ES-I3 (cell line): Measurements from ENCODE around the gene NLRP4.

Source experiments
- H3K36me3 ChIP-seq: 2 replicates; pipeline ENCODE4 v1.6.1; 2013; ENCODE audit warnings: mild to moderate bottlenecking, low read length, control low read depth, moderate library complexity; ENCODE audit not compliant: insufficient read depth
- H3K4me1 ChIP-seq: 2 replicates; pipeline ENCODE4 v1.6.1; 2013; ENCODE audit warnings: mild to moderate bottlenecking, control low read depth, low read length; ENCODE audit not compliant: insufficient read depth
- H3K9ac ChIP-seq: 2 replicates; pipeline ENCODE4 v1.6.1; 2013; ENCODE audit warnings: low read depth, mild to moderate bottlenecking, low read length, moderate library complexity
- H3K9me3 ChIP-seq: 2 replicates; pipeline ENCODE4 v1.6.1; 2013; ENCODE audit warnings: mild to moderate bottlenecking, low read length, moderate library complexity; ENCODE audit not compliant: control insufficient read depth, insufficient read depth

The NLRP4 gene

DNA sequence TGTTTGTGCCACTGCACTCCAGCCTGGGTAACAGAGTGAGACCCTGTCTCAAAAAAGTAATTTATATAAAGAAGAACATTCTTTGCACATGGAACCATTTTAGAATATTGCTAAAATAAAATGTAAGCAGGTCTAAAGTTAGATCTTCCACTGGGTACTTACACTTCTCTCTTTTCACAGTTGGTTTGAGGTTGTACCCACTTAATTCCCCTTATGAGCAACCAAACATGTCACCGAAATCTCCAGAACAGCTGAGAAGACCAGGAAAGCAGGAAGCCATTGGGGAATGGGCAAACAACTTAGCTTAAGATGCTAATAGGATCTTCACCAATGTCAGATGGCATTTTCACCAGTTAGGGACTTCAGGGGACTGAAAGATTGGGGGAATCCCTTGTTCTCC is 18.8 kb downstream of the NLRP4 start:
- Histone ChIP-seq H3K4me1 (no peaks in the 10 kb centered on the region), H3K36me3 (no peaks in the 10 kb centered on the region), H3K9ac (no peak overlapping the region), H3K9me3 (no peaks in the 10 kb centered on the region)

DNA sequence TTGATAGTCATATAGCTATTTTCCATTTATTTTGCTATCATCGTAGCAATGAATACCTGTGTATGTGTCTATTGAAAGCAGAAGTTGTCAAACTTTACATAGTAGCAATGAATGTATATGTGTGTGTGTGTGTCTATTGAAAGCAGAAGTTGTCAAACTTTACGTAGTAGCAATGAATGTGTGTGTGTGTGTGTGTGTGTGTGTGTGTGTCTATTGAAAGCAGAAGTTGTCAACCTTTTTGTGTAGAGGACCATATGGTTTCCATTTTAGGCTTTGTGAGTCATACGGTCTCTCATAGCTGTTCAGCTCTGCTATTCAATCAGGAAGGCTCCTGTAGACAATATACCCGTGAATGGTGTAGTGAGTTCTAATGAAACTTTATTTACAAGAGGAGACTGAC is 20.8 kb downstream of the NLRP4 start:
- no peaks in the 10 kb centered on the region for H3K36me3 ChIP-seq
- no peak overlapping the region for H3K9ac ChIP-seq
- no peaks in the 10 kb centered on the region for H3K4me1 ChIP-seq
- no peaks in the 10 kb centered on the region for H3K9me3 ChIP-seq

DNA sequence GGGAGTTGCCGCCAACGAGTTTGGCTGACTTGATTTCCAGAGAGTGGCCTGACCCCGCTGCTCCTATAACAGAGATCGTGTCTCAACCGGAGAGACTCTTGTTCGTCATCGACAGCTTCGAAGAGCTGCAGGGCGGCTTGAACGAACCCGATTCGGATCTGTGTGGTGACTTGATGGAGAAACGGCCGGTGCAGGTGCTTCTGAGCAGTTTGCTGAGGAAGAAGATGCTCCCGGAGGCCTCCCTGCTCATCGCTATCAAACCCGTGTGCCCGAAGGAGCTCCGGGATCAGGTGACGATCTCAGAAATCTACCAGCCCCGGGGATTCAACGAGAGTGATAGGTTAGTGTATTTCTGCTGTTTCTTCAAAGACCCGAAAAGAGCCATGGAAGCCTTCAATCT is 21.6 kb downstream of the NLRP4 start:
- H3K9ac ChIP-seq, result no peak overlapping the region
- no peaks in the 10 kb centered on the region for H3K36me3 ChIP-seq
- H3K4me1 ChIP-seq, result no peaks in the 10 kb centered on the region
- no peaks in the 10 kb centered on the region for H3K9me3 ChIP-seq

DNA sequence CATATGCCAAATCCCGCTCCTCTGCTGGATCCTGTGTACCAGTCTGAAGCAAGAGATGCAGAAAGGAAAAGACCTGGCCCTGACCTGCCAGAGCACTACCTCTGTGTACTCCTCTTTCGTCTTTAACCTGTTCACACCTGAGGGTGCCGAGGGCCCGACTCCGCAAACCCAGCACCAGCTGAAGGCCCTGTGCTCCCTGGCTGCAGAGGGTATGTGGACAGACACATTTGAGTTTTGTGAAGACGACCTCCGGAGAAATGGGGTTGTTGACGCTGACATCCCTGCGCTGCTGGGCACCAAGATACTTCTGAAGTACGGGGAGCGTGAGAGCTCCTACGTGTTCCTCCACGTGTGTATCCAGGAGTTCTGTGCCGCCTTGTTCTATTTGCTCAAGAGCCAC is 22.1 kb downstream of the NLRP4 start:
- no peaks in the 10 kb centered on the region for H3K36me3 ChIP-seq
- H3K9ac ChIP-seq, result no peak overlapping the region
- H3K9me3 ChIP-seq, result no peaks in the 10 kb centered on the region
- H3K4me1 ChIP-seq, result no peaks in the 10 kb centered on the region

DNA sequence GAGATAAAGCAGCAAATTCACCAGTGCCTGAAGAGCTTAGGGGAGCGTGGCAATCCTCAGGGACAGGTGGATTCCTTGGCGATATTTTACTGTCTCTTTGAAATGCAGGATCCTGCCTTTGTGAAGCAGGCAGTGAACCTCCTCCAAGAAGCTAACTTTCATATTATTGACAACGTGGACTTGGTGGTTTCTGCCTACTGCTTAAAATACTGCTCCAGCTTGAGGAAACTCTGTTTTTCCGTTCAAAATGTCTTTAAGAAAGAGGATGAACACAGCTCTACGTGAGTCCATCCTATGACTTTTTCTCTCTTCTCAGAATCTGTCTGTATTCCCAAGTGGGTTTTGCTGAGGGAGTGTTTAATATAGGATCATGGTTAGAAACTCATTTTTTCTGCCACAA is 22.6 kb downstream of the NLRP4 start:
- Histone ChIP-seq H3K36me3 (no peaks in the 10 kb centered on the region), H3K4me1 (no peaks in the 10 kb centered on the region), H3K9ac (no peak overlapping the region), H3K9me3 (no peaks in the 10 kb centered on the region)

DNA sequence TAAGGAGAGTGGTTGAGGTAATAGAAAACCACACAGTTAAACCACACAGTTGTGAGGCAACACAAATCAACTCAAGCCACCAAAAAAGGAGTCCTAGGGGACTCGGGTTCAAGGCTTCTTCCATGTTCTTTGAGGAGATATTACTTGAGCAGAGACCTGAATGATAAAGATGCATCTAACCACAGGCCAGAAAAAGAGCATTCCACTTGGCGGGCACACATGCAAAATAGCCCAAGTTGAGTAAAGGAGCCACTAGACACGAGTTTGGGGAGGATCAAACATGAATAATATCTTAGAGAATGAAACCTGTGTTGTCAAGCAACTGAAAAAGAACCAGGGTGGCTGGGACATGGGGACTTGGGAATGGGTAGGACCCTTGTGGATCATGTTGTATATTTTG is 30.2 kb downstream of the NLRP4 start:
- Histone ChIP-seq H3K4me1 (no peaks in the 10 kb centered on the region), H3K36me3 (no peaks in the 10 kb centered on the region), H3K9me3 (no peaks in the 10 kb centered on the region; the same call in 1 of the 2 replicates), H3K9ac (no peak overlapping the region)

DNA sequence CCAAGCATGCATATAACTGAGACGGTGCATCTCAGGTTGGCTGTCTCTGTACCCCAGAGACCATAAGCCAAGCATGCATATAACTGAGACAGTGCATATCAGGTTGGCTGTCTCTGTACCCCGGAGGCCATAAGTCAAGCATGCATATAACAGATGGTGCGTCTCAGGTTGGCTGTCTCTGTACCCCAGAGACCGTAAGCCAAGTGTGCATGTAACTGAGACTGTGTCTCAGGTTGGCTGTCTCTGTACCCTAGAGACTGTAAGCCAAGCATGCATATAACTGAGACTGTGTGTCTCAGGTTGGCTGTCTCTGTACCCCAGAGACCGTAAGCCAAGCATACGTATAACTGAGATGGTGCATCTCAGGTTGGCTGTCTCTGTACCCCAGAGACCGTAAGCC is 30.8 kb downstream of the NLRP4 start:
- H3K9ac ChIP-seq, result no peak overlapping the region
- H3K36me3 ChIP-seq, result no peaks in the 10 kb centered on the region
- no peaks in the 10 kb centered on the region for H3K4me1 ChIP-seq
- H3K9me3 ChIP-seq, result no peaks in the 10 kb centered on the region; the same call in 1 of the 2 replicates

DNA sequence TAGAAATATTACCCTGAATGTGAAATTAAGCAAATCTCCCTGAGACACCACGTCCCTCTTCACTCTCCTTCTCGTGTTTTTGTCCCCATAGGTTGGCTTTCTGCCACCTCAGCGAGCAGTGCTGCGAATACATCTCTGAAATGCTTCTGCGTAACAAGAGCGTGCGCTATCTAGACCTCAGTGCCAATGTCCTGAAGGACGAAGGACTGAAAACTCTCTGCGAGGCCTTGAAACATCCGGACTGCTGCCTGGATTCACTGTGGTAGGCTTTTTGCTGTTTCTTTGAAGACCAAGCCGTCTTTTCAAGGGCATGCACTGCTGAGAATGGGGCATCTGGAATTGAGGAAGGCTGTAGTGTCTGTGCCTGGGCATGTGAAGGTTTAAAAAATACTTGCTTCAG is 34.4 kb downstream of the NLRP4 start:
- no peak overlapping the region for H3K9ac ChIP-seq
- H3K9me3 ChIP-seq, result no peaks in the 10 kb centered on the region; the same call in 1 of the 2 replicates
- no peaks in the 10 kb centered on the region for H3K36me3 ChIP-seq
- H3K4me1 ChIP-seq, result no peaks in the 10 kb centered on the region

DNA sequence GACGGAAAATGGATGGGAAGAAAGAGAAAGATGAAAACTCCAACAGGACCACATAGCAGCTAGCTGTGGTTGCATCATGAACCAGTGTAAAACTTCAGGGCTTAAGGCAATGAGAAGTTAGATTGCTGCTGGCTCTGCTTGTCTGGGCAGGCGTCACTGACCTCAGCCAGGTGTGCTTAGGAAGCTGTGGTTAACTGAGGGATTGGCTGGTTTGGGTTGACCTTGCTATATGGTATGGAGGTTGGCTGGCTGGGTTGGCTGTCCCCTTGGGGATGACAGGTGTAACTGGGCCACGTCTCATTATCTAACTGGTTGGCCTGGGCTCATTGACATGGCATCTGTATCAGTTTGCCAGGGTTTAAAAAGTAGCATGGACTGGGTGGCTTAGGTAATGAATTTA is 40.9 kb downstream of the NLRP4 start:
- Histone ChIP-seq H3K9me3 (no peaks in the 10 kb centered on the region), H3K36me3 (no peaks in the 10 kb centered on the region), H3K4me1 (no peaks in the 10 kb centered on the region), H3K9ac (no peak overlapping the region)

DNA sequence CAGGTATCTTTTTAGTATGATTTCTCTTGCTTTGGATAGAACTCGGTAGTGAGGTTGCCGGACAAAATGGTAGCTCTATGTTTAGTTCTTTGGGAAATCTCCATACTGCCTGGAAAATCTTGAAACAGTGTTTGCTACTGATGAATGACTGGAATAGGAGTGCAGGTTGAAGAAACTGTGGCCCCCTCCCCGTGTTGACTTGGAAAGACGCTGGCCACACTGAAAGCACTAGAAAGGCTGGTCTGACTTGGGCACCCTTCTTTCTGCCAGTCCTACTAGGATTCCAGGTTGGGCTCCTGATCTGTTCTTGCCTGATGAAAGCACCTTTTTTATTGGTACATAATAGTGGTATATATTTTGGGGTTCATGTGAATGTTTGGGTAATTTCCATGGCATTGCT is 46.3 kb downstream of the NLRP4 start:
- no peaks in the 10 kb centered on the region for H3K4me1 ChIP-seq
- no peaks in the 10 kb centered on the region for H3K9me3 ChIP-seq

DNA sequence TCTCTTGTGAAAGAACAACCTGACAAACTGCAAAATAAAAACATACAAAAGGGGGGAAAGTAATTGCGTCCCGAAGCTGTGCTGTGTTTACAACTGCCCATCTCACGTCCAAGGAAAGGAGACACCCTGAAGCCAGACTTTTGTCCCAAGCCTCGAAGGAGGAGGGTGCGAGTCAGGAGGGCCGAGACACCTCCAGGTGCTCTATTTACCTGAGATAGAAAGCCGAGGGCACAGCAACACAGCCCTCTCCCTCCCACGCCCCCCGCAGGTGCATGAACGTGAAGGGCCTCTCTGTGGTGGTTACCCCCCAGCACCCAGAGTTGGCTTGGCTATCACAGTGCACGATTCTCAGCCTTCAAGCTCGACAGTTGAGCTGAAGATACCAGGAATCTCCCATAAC is 62.6 kb downstream of the NLRP4 start:
- H3K9ac ChIP-seq, result no peak overlapping the region
- H3K9me3 ChIP-seq, result no peaks in the 10 kb centered on the region
- H3K4me1 ChIP-seq, result no peaks in the 10 kb centered on the region

More for the DNA sequence above, 46.3 kb downstream of the NLRP4 start:
- Histone ChIP-seq H3K36me3 (no peaks in the 10 kb centered on the region), H3K9ac (no peak overlapping the region)

DNA sequence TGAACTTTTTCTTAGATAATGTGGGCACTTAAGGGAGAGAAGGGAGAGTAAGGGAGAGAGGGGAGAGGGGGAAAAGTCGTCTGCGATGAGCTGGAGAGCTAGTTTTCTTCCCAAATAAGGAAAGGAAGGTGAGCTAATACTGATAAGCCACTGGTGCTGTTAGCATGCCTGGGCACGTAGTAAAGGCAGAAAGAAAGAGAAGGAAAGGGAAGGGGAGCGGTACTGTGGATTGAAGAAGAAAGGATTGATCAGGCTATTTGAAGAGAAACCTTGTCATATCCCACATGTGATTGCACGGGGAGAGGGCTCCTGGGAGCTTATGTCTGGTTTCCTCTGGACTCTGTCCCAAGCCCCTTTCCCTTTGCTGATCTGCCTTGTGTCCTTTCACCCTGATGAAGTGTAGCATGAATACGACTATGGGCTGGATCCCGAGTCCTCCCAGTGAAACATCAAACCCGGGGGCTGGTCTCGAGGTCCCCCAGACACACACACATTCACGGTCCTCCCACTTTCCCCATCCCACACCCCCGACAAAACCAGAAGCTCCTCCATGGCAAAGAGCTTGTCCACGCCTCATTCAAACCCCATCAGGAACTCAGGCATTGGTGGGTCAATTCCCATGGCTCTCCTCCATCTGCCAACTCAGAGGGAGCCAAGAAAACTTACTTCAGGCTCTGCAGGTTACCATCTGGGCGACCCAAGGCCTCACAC is 65.2 kb downstream of the NLRP4 start:
- Histone ChIP-seq H3K9ac (no peak overlapping the region), H3K9me3 (no peaks in the 10 kb centered on the region), H3K4me1 (no peaks in the 10 kb centered on the region), H3K36me3 (no peaks in the 10 kb centered on the region)

More for the DNA sequence above, 62.6 kb downstream of the NLRP4 start:
- H3K36me3 ChIP-seq, result no peaks in the 10 kb centered on the region

DNA sequence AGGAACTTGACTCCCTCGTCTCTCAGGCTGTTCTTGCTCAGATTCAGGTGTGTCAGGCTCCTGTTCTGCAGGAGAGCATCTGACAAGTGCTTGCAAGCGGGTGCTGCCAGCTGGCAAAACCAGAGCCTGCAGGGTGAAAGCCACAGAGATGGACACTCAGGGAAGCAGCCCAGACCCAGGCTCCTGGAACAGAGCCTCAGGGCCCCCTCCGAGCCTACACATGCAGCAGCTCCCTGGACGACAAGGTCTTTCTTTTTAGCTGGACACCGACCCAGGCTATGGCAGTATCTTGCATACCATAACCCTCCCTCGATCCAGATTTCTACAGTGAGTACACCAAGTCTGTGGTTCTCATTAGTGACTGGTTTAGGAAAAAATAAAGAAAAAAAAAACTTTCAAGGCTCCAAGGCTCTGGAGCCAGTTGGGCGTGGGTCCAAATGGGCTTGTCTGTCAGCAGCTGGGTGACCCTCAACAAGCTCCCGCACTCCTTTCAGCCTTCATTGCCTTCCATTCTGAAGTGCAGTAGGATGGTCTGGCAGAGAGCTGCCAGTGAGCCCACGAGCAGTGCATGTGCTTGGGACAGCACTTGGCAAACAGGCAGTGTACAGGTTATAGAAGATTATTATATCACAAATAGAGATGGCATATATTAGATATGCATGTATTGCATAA is 65.9 kb downstream of the NLRP4 start:
- Histone ChIP-seq H3K9ac (no peak overlapping the region), H3K4me1 (no peaks in the 10 kb centered on the region), H3K9me3 (no peaks in the 10 kb centered on the region), H3K36me3 (no peaks in the 10 kb centered on the region)

DNA sequence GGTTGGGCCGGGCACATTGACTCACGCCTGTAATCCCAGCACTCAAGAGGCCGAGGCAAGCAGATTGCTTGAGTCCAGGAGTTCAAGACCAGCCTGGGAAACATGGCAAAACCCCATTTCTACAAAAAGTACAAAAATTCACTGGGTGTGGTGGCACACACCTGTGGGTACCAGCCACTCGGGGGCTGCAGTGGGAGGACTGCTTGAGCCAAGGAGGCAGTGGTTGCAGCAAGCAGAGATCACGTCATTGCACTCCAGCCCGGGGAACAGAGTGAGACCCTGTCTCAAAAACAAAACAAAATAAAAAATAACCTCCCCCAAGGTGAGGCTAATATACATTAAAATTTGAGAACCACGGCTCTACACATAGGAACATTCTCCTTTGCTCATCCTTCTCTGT is 70.9 kb downstream of the NLRP4 start:
- Histone ChIP-seq H3K36me3 (no peaks in the 10 kb centered on the region), H3K9me3 (no peaks in the 10 kb centered on the region), H3K9ac (no peak overlapping the region), H3K4me1 (no peaks in the 10 kb centered on the region)

DNA sequence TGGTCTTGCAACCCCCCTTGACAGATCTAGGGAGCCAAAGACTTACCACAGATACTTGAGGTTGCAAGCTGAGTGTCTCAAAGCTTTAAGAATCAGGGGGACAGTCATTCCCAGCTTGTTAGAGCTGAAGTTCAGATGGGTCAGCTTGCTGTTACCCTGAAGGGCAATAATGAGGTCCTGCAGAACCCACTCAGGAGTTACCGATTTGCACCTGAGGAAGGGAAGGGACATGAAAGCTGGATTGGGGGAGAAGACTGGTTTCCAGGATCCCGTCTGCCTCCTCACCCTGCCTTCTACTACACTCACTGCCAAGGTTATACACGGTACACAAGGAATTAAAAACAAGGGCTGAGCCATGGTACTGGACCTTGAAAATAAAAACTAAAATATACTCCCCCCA is 71.4 kb downstream of the NLRP4 start:
- Histone ChIP-seq H3K36me3 (no peaks in the 10 kb centered on the region), H3K9ac (no peak overlapping the region)

More for the DNA sequence above, 71.4 kb downstream of the NLRP4 start:
- no peaks in the 10 kb centered on the region for H3K4me1 ChIP-seq
- H3K9me3 ChIP-seq, result no peaks in the 10 kb centered on the region
